Raji (cell line): ENCODE data around the gene GNA12.

Experiments
- POLR2A ChIP-seq: IDR thresholded peaks from 2 replicates; pipeline ENCODE4 v1.6.1; 2011; ENCODE audit warnings: low read depth, low read length, control low read depth; ENCODE audit not compliant: insufficient read depth

GNA12 gene

DNA sequence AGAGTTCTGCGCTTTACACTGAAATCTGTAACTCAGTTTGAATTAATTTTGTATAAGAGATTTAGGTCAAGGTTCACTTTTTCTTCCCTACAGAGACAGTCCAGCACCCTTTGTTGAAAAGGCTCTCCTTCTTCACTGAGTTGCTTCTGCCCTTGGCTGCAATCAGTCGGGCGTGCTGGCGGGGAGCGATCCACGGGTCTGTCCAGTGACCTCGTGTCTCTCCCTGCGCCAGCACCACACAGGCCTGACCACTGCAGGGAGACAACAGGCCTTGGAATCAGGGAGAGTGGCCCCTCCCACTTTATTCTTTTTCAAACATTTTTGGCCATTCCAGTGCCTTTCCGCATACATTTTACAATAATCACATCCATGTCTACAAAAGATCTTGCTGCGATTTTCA lies 89.2 kb downstream of the GNA12 start:
- no peak for TF ChIP-seq POLR2A

DNA sequence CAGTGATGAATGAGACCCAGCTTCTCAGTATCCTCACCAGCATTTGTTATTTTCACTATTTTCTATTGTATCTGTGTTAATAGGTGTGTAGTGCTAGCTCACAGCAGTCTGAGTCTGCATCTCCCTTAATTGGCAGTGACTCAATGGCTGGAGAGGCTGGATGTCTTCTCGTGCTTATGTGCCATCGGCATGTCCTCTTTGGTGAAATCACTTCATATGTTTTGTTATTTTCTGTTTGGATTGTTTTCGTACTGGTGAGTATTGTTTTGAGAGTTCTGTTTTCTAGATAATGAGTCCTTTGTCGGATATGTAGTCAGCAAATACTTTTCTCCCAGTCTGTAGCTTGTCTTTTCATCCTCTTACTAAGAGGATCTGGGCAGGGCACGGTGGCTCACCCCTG lies 90.0 kb downstream of the GNA12 start:
- TF ChIP-seq POLR2A: no peak

DNA sequence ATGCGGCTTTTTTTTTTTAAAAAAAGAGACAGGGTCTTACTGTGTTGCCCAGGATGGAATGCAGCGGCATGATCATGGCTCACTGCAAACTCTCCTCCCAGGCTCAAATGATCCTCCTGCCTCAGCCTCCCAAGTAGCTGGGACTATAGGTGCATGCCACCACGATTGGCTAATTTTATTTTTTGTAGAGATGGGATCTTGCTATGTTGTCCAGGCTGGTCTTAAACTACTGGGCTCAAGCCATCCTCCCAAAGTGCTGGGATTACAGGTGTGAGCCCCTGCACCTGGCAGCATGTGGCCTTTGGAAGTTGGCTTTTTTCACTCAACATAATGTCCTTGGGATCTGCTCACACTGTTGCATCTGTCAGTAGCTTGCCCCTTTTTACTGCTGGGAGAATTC lies 91.0 kb downstream of the GNA12 start:
- TF ChIP-seq POLR2A: no peak

DNA sequence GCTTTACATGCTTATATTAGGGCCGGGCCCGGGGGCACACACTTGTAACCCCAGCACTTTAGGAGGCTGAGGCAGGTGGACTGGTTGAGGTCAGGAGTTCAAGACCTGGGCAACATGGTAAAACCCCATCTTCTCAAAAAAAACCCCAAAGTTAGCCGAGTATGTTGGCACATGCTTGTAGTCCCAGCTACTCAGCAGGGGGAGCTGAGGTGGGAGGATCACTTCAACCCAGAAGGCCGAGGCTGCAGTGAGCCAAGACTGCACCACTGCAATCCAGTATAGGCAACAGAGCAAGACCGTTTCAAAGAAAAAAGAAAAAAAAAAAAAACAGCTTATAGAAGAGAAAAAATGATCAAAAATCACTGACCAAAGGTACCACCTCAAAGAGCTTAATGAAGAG lies 93.0 kb downstream of the GNA12 start:
- no peak for TF ChIP-seq POLR2A

DNA sequence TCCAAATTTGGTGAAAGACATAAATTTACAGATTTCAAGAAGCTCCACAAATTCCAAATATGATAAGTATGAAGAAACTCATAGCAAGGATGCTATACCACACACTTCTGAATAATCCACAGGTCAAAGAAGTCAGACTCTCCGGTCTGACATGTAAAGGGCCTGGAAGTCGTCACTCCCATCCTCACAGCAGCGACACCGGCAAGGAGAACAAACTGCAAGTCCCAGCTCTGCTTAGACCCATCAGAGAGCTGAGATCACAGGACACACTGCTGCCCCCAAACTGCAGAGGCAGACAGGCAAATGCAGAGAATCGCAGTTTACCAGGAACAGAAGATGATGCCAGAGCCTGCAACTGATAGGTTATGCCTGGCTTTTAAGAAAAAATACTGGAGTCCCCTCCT lies 94.1 kb downstream of the GNA12 start:
- TF ChIP-seq POLR2A: no peak

DNA sequence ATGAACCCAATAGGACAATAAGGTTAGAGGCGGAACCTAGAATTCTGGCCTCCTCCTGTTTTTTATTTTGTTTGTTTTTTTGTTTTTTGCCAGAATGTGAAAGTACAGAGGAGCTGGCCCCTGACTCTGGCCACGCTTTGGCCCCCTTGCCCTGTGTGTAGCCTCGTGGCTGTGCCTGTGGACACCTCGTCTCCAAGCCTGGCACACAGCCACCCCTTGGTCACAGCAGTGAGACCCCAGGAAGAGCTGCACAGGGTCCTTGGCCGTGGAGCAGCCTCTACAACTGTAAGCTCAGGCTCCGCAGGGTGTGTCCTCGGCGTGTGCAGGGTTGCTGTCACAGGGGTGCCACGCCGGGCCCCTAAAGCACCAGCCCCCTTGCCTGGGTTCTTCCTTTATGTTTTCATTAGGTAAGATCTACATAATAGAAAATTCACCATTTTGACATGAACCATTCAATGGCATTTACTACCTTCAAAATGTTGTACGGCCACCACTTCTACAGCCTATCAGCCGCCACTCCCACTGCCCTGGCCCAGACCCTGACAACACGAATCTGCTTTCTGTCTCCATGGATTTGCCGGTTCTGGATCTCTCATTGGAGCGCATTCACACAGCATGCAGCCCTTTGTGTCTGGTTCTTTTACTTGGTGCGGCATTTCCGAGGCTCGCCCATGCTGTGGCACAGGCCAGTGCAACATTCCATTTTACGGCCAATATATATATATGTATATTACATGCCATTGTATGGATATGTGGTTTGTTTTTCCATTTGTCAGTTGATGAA lies 105.2 kb downstream of the GNA12 start:
- TF ChIP-seq POLR2A: no peak

DNA sequence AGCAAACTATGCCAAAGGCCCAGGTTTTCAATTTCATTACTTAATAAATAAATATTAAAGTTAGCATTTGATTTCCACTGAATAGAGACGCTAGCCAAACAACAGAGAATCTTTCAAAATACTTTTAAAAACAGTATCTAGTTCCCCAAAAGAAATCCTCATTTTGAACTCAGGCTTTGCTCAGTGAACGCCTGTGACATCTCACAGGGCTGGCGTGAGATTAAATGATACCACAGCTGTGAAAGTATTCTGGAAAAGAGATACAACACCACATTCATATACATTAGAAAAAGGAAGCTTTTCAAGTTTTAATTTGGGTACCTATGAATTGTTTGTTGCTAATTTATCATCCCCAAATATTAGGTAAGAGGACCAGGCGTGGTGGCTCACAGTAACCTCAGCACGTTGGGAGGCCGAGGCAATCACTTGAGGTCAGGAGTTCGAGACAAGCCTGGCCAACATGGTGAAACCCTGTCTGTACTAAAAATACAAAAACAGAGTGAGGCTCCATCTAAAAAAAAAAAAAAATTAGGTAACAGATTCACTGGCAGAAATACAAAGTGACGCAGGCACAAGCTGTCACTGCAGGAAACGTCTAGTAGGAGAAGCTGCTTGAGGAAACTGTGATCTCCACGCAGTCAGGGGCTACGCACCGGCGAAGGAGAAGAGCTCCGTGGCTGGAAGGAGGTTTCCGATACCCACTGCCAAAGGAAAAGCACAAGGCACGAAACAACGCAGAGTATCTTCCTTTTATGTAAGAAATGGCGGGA lies 106.2 kb downstream of the GNA12 start:
- no peak for TF ChIP-seq POLR2A

DNA sequence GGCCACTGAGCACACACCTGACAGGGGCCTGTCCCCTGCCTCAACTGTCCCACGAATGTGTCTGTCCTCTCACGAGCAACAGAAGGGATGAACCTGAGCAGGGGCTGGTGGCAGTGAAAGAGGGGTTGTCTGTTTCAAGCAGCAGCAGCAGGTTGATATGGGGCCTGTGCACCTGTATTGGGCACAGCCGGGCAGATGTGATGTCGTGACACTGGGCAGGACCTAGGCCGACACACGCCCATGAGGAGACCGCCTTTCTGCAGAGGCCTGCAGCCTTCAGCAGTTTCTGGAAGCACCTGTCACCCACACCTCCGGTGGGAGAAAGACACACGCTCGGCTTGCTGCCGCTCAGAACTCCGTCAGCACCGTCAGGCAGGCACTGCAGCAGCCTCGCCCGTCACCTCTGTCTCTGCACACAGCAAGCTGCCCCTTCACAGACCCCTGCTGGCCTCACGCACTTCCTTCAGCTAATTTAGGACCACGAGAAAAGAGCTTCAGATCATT lies 107.6 kb downstream of the GNA12 start:
- TF ChIP-seq POLR2A: no peak

DNA sequence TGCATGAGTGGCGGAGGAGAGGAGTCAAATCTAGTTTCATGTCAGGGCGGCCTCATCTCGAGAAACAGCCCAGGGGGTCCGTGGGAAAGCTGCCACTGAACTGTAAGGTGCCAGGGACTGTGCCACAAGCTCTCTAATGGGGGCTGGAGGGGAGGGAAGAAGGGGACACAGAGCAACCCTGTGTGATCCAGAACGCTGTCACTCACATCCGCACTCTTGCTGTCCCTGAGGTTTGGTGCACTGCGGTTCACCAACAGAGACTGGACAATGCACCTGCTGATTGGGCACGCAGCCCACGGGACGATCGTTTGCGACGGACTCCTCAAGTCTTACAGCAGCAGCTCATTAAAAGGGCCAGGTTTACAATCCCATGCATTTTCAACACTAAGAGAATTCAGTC lies 108.4 kb downstream of the GNA12 start:
- TF ChIP-seq POLR2A: no peak

DNA sequence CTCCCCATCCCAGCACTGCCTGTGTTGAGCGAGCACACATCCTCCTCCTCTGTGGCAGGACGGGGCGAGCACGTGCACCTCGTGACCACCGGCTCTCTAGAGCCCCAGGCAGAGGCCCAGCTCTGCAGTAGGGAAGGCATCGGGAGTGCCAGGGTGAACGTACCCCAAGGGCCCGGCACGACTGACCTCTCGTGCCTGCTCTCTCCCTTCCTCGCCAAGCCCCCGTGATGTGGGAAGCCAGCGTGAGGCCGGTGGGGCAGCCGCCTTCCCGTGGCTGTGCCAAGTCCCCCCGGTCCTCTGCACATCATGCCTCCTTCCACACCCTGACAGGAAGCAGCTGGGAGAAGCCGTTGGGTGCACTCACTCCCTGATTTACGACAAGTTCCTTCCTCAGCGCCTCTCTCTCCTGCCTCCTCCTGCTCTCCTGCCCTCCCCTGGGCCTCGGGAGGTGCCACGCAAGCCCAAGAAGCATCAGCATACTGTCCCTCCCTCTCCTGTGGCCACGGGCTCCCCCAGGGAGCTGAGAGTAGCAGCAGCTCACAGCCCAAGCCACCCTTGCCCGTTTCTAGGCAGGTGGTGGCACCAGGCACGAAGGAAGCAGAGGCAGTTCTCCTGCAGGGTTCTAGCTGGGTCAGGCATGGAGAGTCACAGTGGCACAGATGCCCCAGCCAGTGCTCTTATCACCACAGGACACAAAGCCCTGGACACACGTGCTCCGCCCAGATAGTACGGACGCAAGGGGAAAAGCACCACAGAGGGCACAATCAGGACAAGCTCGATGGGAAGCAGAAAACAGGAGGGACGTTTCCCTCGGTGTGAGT lies 109.1 kb downstream of the GNA12 start:
- TF ChIP-seq POLR2A: no peak

DNA sequence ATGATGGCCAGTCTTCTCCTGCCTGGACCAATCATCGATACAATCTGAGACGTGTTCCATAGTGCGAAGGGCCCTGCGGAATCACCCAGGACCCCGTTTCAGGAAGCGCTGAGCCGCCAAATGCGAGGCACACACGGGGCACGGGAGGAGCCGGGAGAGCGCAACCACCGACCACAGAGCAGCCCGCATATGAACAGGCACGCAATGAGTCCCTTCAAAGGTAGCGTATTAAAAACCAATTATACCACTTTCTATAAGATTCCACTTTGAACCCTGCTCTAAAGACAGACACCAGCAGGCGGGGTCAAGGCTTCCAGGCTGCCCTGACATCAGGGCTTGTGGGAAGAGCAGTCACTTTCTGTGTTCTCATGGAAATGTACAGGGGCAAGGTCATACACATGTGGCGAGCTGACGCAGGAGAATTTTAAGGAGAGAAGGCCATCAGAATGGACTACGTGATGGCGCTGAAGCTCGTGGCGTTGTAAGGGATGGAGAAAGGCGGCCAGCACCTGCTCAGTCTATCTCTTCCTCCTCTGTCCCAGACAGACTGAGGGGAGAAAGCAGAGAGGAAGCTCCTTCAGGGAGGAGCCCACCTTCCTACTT lies 109.9 kb downstream of the GNA12 start:
- no peak for TF ChIP-seq POLR2A

DNA sequence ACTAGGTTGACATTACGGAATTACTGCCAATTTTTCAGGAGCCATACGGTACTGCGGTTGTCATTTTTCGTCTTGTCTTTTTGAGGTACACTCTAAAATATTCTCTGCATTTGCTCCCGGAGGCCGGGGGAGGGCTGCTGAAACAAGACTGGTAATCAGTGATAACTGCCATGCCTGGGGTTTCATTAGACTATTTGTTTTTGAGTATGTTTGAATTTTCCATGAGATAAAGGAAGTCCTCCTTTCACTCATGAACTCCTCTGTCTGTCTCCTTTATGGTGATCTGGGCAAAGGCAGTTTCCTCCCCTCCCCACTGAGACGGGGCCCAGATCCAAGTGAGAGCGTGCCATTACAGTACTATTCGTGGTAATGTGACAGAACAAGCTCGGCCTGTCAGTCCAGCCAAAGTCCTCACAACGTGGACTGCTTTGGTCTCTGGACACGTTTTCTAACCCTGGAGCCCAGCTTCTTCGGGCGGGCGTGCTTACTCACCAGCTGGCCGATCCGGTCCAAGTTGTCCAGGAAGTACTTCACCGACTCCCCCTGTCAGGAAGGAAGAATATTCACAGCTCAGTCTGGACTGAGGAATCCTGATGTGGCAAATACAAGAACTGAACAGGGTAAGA lies 111.0 kb downstream of the GNA12 start:
- TF ChIP-seq POLR2A: no peak

DNA sequence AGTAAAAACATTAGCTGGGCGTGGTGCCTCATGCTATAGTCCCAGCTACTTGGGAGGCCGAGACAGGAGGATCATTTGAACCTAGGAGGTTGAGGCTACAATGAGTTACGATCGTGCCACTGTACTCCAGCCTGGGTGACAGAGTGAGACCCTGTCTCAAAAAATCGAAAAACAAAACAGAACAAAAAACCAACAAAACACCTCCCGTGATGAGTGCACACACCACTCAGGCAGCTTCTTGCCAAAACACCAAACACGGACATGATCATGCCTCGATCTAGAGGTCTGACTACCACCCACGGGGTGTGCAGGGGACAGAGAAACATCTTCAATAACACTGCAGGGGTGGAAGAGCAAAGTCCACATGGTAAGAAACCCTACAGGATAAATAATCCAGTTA lies 111.7 kb downstream of the GNA12 start:
- no peak for TF ChIP-seq POLR2A
